NB4 (cell line): ENCODE measurements around the gene CRIM1.

ENCODE experiments used
- DNase-seq: peaks from one replicate; pipeline ENCODE4 v3.0.0; 2010; ENCODE audit warnings: low read depth
- H3K4me3 ChIP-seq: one replicate; pipeline ENCODE4 v1.5.1; 2011; ENCODE audit warnings: mild to moderate bottlenecking, low read depth, low read length, moderate library complexity
- MYC ChIP-seq: IDR thresholded peaks from 2 replicates; pipeline ENCODE4 v1.6.1; 2011; ENCODE audit warnings: low read depth, low read length
- POLR2A ChIP-seq: IDR thresholded peaks from 2 replicates; pipeline ENCODE4 v1.6.1; 2011; ENCODE audit warnings: mild to moderate bottlenecking; ENCODE audit not compliant: insufficient read length; ENCODE audit errors: extremely low read depth
- TF ChIP-seq, protein P1 (sequence below): IDR thresholded peaks from 2 replicates; pipeline ENCODE4 v1.6.1; 2011; ENCODE audit warnings: low read depth, low read length
- TF ChIP-seq, protein P2 (sequence below): IDR thresholded peaks from one replicate; pipeline ENCODE4 v1.5.1; 2012; ENCODE audit warnings: low read depth, low read length

The CRIM1 gene

DNA sequence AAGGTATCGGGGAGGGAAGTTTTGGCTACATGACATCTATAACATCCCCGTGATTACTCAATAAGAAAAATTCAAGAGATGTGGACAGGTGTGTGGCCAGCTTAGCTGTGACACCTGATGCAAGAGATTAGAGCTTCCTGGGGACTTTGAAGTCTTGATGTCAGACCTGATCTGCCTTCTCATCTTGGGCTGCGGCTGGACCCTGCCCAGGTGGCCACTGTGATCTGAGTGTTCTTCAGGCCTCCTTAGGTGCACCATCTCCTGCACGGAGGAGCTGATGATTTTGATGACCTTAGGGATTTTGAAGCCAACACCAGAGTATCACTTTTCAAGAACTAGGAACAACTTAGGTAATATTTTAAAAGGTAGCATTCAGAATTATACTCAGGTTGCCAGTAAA is 128.9 kb downstream of the CRIM1 start:
- H3K4me3 ChIP-seq, result no peak overlapping the region
- no peak for DNase-seq
- TF ChIP-seq POLR2A, result no peak
- TF ChIP-seq, protein P1, sequence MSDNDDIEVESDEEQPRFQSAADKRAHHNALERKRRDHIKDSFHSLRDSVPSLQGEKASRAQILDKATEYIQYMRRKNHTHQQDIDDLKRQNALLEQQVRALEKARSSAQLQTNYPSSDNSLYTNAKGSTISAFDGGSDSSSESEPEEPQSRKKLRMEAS, result no peak
- no peak for TF ChIP-seq MYC
- TF ChIP-seq, protein P2, sequence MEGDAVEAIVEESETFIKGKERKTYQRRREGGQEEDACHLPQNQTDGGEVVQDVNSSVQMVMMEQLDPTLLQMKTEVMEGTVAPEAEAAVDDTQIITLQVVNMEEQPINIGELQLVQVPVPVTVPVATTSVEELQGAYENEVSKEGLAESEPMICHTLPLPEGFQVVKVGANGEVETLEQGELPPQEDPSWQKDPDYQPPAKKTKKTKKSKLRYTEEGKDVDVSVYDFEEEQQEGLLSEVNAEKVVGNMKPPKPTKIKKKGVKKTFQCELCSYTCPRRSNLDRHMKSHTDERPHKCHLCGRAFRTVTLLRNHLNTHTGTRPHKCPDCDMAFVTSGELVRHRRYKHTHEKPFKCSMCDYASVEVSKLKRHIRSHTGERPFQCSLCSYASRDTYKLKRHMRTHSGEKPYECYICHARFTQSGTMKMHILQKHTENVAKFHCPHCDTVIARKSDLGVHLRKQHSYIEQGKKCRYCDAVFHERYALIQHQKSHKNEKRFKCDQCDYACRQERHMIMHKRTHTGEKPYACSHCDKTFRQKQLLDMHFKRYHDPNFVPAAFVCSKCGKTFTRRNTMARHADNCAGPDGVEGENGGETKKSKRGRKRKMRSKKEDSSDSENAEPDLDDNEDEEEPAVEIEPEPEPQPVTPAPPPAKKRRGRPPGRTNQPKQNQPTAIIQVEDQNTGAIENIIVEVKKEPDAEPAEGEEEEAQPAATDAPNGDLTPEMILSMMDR, result no peak

DNA sequence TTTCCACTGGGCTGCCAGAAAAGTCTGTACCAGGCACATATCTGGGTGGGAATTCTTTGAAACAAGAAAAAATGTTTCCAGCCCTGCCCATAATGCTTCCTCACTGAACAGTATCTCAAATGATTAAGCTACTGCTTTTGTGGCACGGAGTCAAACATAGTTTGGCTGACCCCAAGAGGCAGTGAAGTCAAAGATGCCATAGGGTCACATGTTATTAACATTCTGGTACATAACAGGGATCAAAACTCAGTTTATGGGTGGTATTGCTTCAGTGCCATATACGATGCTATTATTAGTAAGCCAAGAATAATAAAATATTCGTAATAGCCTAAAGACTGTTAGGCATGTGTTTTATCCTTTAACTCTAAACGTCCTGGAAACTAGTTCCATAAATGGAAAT is 129.9 kb downstream of the CRIM1 start:
- H3K4me3 ChIP-seq, result no peak overlapping the region
- TF ChIP-seq MYC, result no peak
- TF ChIP-seq, protein P2, result no peak
- TF ChIP-seq POLR2A, result no peak
- TF ChIP-seq, protein P1, result no peak
- no peak for DNase-seq

DNA sequence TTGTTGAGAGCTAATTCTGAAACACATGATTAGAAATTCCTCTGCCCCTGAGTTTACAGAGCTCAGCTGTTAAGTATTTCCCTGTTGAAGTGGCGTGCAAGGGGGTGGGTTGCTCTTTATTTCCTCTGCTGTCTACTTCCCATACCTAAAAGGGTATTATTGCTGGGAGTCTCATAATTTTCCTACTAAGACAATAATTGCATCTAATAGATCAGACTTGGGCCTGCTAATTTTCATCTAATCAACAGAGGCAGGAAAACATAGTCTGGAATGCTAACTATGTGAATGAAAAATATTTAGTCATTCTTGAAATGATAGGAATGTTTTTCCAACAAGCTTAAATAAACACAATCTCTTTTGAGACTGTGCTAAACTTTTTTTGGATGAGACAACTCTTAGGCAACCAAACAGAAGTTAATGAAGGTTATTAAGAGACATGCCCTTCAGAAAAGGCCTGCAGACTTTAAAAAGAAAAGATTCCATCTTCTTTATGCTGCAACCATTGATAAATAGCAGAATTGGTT is 131.0 kb downstream of the CRIM1 start:
- DNase-seq, result no peak
- H3K4me3 ChIP-seq, result no peak overlapping the region

DNA sequence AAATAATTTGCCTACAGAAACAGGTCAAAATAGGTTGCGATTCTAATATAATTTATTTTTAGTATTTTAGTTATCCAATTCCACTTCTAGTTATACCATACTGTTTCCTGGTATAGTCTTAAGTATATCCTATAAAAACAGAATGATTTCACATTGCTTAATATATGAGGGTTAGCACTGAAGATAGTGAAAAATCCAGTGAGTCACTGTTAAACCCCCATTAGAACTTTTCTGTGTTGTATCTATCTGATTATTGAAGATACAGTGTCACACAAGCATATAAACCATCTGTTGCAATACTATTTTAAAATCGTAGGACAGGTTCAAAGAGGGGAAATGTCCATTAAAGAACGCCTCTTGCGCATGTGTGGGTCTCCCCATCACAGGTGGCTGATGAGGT is 132.4 kb downstream of the CRIM1 start:
- DNase-seq, result no peak
- no peak for TF ChIP-seq MYC
- TF ChIP-seq, protein P1, result no peak
- TF ChIP-seq POLR2A, result no peak
- TF ChIP-seq, protein P2, result no peak
- H3K4me3 ChIP-seq, result no peak overlapping the region

More for the DNA sequence above, 131.0 kb downstream of the CRIM1 start:
- TF ChIP-seq, protein P1, result no peak
- no peak for TF ChIP-seq MYC
- no peak for TF ChIP-seq POLR2A
- TF ChIP-seq, protein P2, result no peak

DNA sequence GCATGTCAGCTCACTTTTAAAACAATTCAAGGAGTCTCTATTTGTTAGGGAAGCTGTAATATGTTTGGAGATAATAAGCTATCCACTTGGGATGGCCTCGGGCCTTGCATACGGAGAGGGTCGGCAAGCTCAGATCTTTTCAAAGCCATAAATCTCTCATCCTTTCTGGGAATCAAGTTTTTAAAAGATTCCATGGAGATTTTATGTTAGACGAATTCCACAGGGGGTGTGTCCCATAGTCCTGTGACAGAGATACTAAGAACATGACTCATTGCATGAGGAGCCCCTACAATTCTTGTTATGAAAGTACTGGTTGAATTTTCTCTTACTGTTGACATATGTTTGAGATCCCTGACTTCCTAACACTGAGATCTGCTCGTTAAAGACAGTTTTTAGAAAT is 133.7 kb downstream of the CRIM1 start:
- no peak overlapping the region for H3K4me3 ChIP-seq
- DNase-seq, result no peak
- no peak for TF ChIP-seq POLR2A
- TF ChIP-seq, protein P2, result no peak
- TF ChIP-seq, protein P1, result no peak
- TF ChIP-seq MYC, result no peak

DNA sequence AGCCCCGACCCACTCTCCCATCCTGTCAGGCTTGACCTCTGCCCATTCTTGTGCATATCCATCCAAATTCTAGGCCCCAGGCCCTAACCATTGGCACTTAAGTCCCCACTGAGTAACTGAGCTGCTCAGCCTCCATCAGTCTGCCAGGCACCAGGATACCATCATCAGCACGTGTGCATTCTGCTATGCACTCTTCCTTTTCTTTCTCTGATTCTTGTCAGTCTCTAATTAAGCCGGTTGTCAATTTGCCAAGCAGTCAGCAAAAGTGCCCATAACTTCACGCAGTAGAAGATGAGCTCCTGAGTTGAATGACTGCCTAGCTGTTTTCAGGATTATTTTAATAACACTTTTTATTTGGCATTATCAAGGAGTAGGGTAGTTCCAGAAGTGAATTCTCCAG is 135.2 kb downstream of the CRIM1 start:
- TF ChIP-seq, protein P1, result no peak
- TF ChIP-seq POLR2A (no peak), MYC (no peak)
- TF ChIP-seq, protein P2, result no peak
- no peak for DNase-seq
- no peak overlapping the region for H3K4me3 ChIP-seq
